Esophagus muscularis mucosa (tissue), 3 donors: ENCODE measurements around the gene MAP3K4.

Source experiments
- POLR2A ChIP-seq: fragments of 450-650 bp; IDR thresholded peaks from one replicate; pipeline ENCODE4 v1.6.1; 2017; ENCODE audit warnings: antibody characterized with exemption, moderate library complexity, mild to moderate bottlenecking, low read depth
- TF ChIP-seq, protein P1 (sequence below), 3 experiments: fragments of 200-600 bp in 2 of 3; fragments of 450-650 bp in 1 of 3; sonication (generic) in 2 of 3; IDR thresholded peaks; one replicate each; pipeline ENCODE4 v1.5.1; 2017 to 2019; ENCODE audit warnings: antibody characterized with exemption in 3 of 3, mild to moderate bottlenecking in 2 of 3, moderate library complexity in 1 of 3

DNA sequence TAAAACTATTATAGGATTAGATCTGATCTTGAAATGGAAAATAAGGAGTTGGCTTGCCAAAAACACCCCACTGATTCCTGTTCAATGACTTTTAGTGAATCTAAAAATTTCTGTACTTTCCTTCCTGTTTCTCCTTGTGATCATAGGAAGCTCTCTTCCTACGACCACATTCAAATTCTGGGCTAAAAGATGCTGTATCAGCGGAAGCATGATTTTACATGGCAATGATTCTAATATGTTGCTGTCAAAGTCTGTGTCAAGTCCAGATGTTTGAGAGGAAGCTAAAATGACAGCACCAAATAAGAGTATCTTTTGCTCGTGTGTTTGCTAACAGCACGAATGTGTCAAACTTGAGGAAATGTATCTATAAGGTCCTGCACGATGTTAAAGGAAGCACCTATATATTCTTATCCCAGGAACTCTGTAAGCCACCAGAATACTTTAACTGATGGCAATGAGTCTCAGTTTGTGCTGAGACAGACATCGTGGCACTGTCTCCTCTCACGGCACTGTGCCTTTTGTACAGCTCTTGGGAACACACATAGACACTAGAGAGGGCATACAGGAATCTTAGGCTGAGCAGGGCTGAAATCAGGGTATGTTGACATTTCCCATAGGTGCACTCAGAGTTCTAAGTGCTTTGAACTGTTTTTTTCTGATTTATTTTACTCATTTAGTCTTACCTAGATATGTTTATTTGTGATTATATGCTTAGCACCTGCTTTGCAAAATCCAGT, 24.9 kb upstream of the MAP3K4 start:
- TF ChIP-seq, protein P1, sequence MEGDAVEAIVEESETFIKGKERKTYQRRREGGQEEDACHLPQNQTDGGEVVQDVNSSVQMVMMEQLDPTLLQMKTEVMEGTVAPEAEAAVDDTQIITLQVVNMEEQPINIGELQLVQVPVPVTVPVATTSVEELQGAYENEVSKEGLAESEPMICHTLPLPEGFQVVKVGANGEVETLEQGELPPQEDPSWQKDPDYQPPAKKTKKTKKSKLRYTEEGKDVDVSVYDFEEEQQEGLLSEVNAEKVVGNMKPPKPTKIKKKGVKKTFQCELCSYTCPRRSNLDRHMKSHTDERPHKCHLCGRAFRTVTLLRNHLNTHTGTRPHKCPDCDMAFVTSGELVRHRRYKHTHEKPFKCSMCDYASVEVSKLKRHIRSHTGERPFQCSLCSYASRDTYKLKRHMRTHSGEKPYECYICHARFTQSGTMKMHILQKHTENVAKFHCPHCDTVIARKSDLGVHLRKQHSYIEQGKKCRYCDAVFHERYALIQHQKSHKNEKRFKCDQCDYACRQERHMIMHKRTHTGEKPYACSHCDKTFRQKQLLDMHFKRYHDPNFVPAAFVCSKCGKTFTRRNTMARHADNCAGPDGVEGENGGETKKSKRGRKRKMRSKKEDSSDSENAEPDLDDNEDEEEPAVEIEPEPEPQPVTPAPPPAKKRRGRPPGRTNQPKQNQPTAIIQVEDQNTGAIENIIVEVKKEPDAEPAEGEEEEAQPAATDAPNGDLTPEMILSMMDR (IDR thresholded peaks at IDR 0.05): no peak
- no peak for TF ChIP-seq POLR2A
